Epidermal melanocyte (primary cell): ENCODE data around the gene BCAT1.

Experiments used
- DNase-seq: peaks from one replicate; pipeline ENCODE4 v3.0.0; 2011; ENCODE audit warnings: low spot score; ENCODE audit not compliant: insufficient read length

BCAT1 gene

GRCh38 chr12:24770821-24771220, 178.1 kb downstream of the BCAT1 start:
- no peak for DNase-seq

GRCh38 chr12:24770334-24770733, 178.6 kb downstream of the BCAT1 start:
- DNase-seq: no peak

GRCh38 chr12:24769682-24770081, 179.2 kb downstream of the BCAT1 start:
- no peak for DNase-seq

- DNase-seq: no peak
These were observed 180.5 kb downstream of the BCAT1 start for GRCh38 chr12:24768415-24768814.

- DNase-seq: no peak
These were observed 181.9 kb downstream of the BCAT1 start for GRCh38 chr12:24767016-24767415.

- DNase-seq: no peak
These were observed 184.2 kb downstream of the BCAT1 start for GRCh38 chr12:24764712-24765111.

GRCh38 chr12:24760606-24761378, 188.1 kb downstream of the BCAT1 start:
- DNase-seq: no peak

- no peak for DNase-seq
These were observed 188.7 kb downstream of the BCAT1 start for GRCh38 chr12:24760162-24760561.
